GM21786 (cell line): ENCODE measurements around the gene PSMB9.

Experiments used
- ATAC-seq: cut with Tn5 transposase; IDR thresholded peaks from one replicate; pipeline ENCODE4 v1.9.1; 2021; ENCODE audit not compliant: unreplicated experiment

PSMB9 gene

DNA sequence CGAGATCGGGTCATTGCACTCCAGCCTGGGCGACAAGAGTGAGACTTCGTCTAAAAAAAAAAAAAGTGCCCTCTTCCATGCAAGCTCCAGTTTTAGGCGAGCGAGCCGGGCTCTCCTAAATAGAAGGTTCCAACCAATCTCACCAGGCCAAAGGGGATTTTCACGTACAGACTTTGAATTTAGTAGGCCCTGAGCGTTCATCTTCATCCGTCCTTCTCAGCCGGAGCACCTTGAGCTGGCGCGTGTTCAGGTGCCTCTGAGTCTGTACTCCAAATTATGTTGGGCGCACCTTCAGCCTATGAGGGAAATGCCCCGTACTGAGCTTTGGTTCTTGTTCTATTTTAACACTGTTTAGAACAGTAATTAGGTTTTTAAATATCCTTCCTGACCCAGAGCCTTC, 14.6 kb upstream of the PSMB9 start:
- no peak for ATAC-seq

DNA sequence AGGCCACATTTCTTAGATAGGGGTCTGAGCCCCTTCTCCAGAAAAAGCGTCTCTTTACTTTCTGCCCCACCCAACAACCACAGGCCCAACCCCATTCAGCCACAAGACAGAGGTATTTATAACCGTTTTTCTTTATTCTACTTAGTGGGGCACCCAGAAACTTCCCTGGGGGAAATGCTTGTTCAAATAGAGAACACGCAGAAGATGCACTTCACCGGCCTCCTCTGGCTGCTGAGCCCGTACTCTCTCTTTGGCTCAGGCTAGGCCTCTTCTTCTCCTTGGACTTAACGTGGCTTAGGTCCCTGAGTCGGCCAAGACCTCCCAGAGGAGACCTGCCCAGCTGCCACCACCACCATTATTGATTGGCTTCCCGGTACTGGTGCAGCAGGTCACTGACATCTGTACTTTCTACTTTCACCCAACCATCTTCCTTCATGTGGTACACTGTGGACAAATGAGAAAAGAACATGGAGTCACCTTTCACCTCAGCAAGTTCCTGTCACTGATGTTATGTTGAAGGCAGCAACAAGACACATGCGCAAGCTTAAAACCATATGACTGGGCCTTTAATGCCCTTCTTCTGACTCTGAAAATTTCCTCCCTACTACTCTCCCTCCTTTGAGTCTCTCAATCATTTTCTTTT, 13.3 kb upstream of the PSMB9 start:
- ATAC-seq, result no peak

DNA sequence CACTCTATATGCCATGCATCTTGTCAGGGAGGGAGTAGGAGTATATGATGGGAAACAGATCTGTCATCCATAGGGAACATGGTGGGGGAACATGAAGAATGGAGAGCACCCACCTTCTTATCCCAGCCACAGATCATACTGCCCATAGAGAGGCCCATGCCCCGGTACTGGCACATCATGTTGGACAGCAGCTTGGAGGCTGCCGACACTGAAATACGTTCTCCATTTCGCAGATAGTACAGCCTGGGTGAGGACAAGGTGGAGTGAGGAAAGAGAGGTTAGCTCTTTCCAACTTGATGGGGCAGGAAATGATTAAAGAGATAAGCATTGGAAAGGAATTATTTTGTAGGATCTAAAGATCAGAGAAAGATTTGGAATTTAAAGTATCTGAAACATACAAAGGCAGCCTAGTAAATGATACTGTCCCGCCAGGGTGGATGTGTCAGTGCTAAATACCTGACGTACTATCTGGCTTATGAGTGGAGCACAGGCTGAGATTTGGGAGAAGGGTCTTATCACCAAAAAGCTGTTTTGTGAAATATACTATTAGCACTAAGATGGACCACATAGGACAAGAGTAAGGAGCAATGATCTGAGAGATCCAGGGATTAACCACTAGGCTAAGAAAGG, 11.9 kb upstream of the PSMB9 start:
- ATAC-seq, result no peak

DNA sequence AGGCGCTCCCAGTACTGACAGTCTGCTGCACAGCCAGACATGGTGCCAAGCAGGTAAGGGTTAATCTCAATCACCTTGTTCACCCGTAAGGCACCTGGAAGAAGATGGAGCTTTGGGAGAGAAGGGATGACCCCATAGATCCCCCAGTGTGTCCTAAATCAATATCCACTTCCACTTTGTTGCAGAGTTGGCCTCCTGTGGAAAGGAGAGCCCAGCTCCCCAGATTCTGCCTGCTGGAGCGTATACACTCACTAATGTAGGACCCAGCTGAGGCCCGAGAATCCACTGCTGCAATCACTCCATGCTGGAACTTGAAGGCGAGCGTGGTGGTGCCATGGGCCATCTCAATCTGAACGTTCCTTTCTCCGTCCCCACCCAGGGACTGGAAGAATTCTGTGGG, 11.3 kb upstream of the PSMB9 start:
- ATAC-seq, result no peak

DNA sequence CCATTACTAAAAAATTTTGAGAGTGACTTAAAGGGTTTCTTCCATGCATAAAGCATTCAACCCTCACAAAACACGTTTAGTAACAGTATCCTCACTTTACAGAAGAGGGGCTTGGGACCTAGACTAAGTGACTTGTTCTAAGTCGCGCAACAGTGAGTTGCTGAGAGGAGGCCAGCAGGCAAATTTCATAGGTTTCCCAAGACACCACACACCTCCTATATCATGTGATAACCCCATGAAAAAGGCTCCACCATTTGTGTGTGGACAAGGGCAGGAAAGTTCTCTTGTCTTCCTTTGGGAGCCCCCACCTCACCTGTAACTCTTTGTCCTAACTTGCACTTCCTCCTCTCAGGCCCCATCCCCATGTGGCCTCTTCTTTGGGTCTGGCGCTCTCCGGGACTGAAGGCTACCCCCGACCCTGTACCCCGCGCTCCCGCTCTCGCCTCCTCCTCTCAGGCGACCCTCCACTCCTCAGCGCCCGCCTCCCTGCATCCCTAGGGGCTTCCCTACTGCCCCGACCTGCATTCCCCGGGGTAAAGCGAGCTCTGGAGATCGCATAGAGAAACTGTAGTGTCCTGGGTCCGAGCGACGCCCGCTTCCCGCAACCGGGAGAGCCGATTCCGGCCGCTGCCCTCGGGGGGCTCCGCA, 10.5 kb upstream of the PSMB9 start:
- no peak for ATAC-seq

DNA sequence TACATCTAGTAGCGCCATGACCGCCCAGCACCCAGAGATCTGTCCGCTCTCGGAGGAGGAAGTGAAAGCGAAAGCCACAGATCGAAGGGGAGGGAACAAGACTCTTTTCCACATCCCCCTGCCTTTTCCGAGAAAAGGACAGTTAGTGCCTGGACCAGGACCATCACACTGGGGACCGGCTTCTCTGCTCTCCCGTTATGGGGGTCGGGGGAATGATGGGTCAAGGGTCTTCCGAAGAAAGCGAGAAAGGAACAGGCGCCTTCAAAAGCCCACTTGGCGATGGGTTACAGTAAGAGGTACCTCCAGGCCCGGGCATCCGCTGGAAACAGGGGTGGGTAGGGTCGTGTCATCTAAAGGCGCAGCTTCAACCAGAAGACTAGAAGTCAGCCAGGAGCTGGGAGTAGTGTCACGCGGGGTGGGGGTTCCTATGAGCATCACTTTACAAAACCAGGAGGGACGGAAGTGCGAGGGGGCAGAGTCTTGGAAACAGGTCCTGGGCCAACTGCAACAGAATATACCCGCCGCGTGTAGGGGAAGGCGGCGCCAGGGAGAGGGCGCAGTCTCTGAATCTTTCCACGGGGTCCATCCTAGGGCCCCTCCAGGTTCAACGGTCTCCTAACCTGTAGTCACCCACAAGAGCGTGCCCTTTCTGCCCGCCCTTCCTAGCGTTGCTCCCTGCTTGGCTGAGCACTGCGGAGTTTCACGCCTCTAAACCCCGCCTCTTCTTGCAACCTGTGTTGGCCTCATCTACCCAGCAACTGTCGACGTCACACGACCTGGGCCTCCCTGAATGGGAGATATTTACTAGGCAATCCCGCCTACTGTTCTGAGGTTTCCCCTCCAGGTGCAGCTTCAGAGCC, 9.8 kb upstream of the PSMB9 start, which contains the start of gene PSMB8:
TSS of gene PSMB8 (minus strand) at position 69 of the 860 bp plus-strand sequence. CDS start at position 18, 51 bp downstream.
- peak; percentile 70 for ATAC-seq

DNA sequence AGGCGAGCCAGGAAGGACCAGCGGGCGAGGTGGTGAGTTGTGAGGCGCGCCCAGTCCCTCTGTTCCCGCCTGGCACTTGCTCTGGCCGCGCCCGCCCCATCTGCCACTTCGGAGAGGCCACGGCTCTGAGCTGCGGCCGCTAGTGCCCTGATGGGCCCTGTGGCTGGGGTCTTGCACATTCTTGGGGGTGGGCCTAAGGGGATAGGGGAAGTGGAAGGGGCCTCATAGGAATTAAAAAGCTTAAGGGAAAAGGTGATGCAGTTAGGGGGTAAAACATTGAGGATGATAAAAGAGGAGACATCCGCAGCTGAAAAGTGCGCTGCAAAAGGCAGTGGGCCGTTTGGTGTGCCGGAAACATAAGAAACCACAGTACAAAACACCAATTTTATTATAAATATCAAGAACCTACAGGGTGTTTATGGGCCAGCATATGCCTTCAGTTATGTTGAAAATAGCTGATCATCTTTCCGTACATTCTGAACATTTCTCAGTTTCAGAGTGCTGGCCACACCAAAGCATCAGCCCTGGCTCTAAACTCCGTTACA, 9.1 kb upstream of the PSMB9 start:
- no peak for ATAC-seq

DNA sequence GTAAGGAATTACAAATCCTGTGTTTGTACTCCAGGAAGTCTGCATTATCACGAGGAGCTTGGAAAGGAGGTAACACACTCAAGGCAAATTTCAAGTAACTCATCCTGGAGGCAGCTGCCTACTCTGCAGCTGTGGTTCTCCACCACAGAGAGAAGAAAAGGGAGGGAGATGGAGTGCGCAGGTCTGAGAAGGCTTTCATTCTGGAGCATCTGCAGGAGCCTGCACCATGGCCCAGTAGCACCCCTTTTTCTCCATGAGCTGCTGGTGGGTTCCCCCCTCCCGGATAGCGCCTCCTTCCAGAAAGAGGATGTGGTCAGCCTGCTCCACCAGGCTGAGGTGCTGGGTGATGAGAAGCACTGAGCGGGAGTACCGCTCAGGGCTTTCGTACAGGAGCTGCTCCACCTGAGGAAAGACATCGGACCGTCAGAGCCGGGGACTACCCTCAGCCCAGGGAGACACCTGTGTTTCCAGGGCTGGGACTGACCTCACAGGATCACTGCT, 8.6 kb upstream of the PSMB9 start:
- ATAC-seq, result no peak

DNA sequence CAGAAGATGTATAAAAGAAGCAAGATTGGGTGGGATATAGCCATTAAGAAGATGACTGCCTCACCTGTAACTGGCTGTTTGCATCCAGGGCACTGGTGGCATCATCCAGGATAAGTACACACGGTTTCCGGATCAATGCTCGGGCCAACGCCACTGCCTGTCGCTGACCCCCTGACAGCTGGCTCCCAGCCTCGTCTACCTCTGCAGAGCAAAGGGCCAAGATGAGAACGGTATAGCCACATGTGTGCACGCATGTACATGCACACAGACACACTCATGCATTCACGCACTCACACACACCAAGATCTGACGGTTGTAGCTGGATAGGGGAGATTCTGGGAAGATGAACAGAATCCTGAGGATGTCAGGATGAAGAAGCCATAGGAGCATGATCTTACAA, 7.0 kb upstream of the PSMB9 start:
- no peak for ATAC-seq

DNA sequence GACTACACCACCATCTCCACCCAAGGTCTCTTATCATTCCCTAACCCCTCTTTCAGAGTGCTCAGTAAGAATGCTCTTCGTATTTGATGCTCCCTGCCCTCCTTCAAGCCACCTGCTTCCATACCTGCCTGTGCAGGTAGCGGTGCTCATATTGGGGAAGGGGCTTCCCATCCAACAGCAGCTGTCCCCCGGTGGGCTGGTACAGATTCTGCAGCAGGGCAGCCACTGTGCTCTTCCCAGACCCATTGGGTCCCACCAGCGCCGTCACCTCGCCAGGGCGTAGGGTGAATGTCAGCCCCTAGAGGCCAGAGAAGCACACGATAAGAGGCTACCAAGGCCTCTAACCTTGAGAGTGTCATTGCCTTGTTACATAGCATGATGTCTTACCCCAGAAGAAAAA, 6.2 kb upstream of the PSMB9 start:
- ATAC-seq, result no peak

DNA sequence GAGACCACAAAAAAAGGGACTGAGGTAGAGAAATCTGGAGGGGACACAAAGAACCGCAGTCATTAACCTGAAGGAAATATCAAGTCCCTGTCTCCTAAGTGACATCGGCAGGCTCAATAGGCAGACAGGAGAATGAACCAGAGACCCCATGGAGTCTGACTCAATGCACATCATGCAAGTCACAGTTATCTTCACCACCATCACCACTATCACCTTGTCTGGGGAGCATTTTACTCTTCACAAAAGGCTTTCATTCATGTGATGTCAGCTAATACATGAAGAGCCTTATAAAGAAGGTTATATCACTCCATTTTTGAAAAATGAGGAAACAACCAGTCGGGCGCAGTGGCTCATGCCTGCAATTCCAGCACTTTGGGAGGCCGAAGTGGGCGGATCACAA, 4.9 kb upstream of the PSMB9 start:
- ATAC-seq, result no peak

DNA sequence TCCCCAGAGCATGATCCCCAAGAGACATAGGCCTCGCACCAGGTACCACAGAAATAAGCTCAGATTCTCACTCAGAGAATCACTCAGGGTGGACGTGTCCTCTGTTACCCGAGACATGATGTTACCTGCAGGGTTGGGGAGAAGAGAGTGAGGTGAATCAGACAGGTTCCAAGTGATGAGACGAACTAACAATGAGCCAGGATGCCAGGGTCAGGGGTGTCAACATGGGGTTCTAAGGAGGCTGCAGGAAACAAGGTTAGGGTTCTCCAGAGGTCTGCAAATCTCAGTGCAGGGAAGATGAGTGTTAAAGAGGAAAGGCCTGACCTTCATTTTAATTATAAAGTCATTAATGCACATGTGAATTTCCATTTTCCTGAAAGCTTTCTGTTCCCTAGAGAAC, 3.0 kb upstream of the PSMB9 start:
- no peak for ATAC-seq

DNA sequence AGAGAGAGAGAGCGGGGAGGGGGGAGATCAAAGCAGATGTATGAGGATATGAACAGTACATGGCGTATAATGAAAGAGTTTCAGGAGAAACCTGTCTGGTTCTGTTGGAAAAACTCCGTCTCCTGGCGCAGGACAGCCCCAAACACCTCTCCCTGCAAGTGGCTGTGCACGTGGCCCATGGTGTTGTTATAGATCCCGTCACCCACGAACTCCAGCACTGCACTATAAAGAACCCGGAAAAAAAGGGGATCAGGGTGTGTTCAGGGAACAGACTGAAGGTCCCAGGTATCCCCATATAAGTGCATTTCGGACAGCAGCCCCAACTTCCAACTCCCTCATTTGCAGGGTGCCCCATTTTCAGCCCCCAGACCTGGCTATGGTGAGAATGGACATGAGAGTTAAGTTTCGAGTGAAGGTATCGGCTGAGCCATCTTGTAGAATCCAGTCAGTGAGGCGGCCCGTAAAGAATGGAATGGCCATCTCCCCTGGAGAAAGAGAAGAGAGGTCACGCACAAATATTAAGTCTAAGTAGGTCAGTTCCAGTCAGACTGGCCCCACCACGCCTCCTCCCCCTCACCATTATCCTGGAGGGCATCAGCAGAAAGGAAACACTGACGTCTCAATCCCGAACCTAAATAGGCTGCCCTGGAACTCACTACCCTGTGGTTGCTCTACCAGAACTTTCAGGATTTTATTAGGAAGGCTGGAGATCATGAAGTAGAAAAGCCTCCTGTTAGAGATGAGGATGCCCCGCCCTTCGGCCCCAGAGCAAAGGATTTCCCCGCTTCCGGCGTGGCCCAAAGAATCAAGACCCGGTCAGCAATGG, 1.8 kb upstream of the PSMB9 start:
- ATAC-seq, result no peak

DNA sequence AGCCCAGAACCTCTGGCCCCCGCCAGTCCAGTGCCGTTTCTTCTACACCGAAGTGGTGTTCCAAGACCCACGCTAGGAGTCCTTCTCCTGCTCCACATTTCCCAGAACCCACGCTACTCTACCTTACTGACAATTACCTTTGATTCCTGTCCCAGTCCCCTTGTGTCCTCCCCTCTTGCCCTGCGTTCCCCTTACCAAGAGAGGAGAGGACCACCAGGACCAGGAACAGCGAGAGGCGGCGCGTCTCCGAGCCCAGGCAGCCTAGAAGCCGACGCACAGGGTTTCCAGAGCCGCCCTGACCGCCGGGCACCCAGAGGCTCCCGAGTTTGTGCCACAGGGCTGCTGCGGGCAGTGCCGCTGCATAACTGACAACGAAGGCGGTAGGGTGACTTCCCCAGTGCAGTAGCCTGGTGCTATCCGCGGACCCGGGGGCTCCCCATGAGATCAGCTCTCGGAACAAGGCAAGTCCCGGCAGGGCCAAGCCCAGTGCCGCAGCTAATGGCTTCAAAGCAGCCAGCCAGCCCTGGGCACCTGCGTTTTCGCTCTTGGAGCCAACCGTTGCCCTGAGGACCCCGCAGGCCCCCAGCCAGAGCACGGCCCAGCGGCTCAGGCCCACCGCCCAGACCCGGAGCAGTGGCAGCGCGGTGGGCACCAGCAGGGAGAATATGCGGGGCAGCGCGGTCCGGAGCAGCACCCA, 1.0 kb upstream of the PSMB9 start:
- ATAC-seq, result peak; percentile 28

DNA sequence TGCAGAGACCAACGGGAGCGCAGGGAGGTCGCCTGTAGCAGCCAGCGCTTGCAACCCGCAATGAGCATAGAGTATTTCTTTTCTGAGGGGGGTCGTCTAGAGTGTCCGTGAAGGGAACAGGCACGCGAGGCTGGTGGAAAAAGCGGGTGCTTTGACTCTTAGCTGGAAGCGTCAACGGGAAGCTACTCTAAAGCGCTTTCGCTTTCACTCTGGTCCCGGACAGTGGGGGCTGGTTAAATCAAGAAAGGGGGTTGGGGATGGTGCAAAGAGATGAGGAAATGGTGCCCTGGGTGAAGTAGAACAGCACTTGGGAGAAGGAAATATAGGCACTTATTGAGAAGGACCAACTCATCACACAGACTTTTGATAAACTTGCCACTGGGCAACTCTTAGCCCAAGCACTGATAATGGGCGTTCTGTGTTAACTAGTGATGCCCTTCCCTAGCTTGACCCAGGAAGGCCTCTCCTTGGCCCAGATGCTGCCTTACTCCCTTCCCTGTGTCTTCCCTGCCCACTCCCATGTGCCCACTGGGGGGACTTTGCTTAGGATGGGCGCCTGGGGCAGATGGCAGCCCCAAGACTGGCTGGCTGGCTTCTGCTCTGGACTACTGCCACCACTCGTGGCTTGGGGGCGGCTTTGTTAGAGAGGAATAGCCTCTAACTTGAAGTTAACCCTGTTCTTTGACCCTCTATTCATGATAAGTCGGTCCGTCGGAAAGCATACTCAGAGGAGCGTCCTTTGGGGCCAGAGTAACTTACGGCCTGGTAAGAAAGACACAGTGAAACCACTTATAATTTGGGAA, 585 bp downstream of the PSMB9 start:
- ATAC-seq, result peak; percentile 1

DNA sequence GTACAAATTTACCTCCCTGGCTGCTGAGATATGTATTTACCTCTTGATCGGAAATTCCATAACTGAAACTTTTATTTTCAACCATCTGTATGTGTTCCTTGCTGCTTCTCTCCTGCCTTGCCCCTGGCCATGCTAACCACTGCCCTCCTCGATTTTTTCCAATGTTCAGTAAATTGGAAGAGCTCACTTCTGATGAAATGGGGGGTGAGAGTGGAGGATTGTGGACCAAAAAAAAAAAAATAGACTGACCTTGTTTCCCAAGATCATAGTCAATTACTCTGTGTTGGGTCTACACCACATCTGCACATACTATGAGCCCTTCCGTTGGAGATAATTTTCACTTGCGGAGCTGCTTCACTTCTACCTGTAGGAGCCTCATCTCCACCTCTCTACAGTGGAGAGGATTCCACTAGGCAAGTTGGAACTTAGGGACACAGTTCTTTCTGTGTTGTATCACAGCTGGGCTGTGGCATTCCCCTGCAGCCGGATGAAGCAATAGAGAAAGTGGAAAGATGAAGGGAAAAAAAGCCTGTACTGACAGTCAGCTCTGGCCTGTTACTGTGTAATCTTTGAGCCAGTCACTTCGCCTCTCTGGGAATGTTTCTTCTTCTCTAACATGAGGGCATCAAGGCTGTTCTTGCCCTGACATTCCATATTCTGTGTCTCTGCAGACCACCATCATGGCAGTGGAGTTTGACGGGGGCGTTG, 1.6 kb downstream of the PSMB9 start:
- ATAC-seq, result no peak

DNA sequence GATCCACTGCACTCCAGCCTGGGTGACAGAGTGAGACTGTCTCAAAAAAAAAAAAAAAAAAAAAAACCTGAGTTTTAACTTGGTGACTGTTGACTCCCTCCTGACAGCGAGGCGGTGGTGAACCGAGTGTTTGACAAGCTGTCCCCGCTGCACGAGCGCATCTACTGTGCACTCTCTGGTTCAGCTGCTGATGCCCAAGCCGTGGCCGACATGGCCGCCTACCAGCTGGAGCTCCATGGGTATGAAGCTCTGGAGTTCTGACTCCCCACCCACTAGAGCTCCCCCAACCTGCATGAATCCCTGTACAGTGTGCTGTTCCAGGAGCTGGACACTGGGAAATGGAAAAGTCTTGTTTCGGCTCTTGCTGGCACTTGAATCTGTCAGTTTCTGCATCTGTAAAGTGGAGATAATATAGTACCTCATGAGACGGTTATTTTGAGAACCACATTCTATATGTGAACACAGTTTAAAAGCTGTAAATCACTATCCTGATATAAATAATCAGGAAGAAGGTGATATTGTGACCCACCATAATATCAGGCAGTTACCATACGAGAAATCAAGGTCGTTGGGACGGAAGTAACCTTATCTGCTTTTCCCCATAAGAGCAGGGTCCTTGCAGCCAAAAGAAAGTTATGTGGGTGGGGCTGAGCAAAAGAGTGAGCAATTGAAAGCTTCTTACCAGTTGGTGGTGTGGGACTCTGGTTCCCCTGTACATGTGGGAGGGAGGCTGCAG, 3.3 kb downstream of the PSMB9 start:
- ATAC-seq, result no peak
